A549 treated with dexamethasone at 1 μM for 4 hours (cell line): ENCODE data around the gene RIMBP3B. TPM values are rescaled to one million over a fixed set of nuclear protein-coding genes. Genes with fewer than 3 reads are reported as not detected.

Source experiments
- total RNA-seq: library from RNA; stranded (reverse); fragments of 200-300 nt; extraction: Qiagen RNA extraction; gene quantifications from 5 replicates; pipeline ENCODE4 v1.2.3, GENCODE V29; 2022

RIMBP3B gene, protein sequence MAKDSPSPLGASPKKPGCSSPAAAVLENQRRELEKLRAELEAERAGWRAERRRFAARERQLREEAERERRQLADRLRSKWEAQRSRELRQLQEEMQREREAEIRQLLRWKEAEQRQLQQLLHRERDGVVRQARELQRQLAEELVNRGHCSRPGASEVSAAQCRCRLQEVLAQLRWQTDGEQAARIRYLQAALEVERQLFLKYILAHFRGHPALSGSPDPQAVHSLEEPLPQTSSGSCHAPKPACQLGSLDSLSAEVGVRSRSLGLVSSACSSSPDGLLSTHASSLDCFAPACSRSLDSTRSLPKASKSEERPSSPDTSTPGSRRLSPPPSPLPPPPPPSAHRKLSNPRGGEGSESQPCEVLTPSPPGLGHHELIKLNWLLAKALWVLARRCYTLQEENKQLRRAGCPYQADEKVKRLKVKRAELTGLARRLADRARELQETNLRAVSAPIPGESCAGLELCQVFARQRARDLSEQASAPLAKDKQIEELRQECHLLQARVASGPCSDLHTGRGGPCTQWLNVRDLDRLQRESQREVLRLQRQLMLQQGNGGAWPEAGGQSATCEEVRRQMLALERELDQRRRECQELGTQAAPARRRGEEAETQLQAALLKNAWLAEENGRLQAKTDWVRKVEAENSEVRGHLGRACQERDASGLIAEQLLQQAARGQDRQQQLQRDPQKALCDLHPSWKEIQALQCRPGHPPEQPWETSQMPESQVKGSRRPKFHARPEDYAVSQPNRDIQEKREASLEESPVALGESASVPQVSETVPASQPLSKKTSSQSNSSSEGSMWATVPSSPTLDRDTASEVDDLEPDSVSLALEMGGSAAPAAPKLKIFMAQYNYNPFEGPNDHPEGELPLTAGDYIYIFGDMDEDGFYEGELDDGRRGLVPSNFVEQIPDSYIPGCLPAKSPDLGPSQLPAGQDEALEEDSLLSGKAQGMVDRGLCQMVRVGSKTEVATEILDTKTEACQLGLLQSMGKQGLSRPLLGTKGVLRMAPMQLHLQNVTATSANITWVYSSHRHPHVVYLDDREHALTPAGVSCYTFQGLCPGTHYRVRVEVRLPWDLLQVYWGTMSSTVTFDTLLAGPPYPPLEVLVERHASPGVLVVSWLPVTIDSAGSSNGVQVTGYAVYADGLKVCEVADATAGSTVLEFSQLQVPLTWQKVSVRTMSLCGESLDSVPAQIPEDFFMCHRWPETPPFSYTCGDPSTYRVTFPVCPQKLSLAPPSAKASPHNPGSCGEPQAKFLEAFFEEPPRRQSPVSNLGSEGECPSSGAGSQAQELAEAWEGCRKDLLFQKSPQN (N-terminal part only)
- 0.24 to 0.45 TPM (median 0.37 TPM) in 5 replicates for total RNA-seq

DNA sequence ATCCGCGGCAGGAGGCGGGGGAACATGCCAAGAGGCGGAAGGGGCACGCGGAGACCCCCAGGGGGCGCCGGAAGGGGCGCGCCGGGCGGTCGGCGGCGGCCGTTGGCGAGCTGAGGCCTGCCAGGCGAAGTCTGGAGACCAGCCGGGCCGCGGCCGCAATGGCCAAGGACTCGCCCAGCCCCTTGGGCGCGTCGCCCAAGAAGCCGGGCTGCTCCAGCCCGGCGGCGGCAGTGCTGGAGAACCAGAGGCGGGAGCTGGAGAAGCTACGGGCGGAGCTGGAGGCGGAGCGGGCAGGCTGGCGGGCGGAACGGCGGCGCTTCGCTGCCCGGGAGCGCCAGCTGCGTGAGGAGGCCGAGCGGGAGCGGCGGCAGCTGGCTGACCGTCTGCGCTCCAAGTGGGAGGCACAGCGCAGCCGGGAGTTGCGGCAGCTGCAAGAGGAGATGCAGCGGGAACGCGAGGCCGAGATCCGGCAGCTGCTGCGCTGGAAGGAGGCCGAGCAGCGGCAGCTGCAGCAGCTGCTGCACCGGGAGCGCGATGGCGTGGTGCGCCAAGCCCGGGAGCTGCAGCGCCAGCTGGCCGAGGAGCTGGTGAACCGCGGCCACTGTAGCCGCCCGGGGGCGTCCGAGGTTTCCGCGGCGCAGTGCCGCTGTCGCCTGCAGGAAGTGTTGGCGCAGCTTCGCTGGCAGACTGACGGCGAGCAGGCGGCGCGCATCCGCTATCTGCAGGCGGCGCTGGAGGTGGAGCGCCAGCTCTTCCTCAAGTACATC, at the start of gene RIMBP3B:
Gene RIMBP3B (plus strand): TSS at position 51 of the 767 bp plus-strand sequence. CDS start 108 bp downstream, at position 159.

DNA sequence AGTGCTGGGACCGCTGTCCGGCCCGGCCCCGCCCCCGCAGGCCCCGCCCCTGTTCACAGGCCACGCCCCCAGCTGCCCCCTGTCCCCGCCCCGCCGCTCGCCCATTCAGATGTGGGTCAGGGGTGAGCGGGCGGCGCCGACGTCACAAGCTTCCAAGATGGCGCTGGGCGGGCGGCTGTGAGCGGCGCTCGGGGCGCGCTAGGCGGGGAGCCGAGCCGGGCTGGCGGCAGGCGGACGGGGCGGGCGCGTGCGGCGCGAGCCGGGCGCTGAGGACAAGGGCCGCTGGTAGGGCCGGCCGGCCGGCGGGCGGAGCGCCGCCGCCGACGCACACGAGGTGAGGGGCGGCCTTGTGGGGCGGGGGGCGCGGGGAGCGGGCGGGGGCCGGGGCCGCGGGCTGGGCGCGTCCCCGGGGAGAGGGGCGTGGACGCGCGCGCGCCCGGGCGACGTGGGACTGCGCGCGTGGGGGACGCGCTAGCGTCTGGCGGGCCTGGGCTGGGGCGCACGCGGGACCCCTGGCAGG, 33.7 kb downstream of the RIMBP3B start, which contains the start of gene HIC2:
Gene HIC2 (plus strand): TSS at position 145 of the 520 bp plus-strand sequence. CDS start 25,461 bp downstream, outside the sequence.

Other genes starting within 250 kb of the RIMBP3B start
- 1.9 to 3.0 TPM (median 2.9 TPM) in 5 replicates for gene HIC2, start 33.6 kb downstream of the RIMBP3B start, total RNA-seq
- 0.56 to 0.84 TPM (median 0.71 TPM) in 5 replicates for gene TMEM191C, start 83.6 kb downstream of the RIMBP3B start, total RNA-seq
- 0.18 to 0.28 TPM (median 0.22 TPM) in 4 of 5 replicates, not detected in the other for gene RIMBP3C, start 167.7 kb downstream of the RIMBP3B start, total RNA-seq
- 61.9 to 78.8 TPM (median 66.0 TPM) in 5 replicates for gene UBE2L3, start 184.0 kb downstream of the RIMBP3B start, total RNA-seq
- gene YDJC, start 246.3 kb downstream of the RIMBP3B start, total RNA-seq: 33.5 to 47.4 TPM (median 46.0 TPM) in 5 replicates
- 0.06 to 0.14 TPM (median 0.09 TPM) in 3 of 5 replicates, not detected in the others for gene CCDC116, start 249.0 kb downstream of the RIMBP3B start, total RNA-seq